Osteoblast (primary cell): ENCODE measurements around the gene NKAIN1. TPM values are rescaled to one million over a fixed set of nuclear protein-coding genes. Genes with fewer than 3 reads are reported as not detected.

Experiments used
- DNase-seq: peaks from one replicate; pipeline ENCODE4 v3.0.0; 2011; ENCODE audit warnings: low spot score, mixed read lengths; ENCODE audit not compliant: insufficient read length; ENCODE audit errors: missing footprints
- H2AFZ ChIP-seq: 2 replicates; pipeline ENCODE4 v1.6.0; 2011; ENCODE audit warnings: mild to moderate bottlenecking, low read length
- H3K27ac ChIP-seq: 2 replicates; pipeline ENCODE4 v1.5.1; 2011; ENCODE audit warnings: mild to moderate bottlenecking, low read depth, low read length, moderate library complexity
- H3K27me3 ChIP-seq: 2 replicates; pipeline ENCODE4 v1.6.0; 2012; ENCODE audit warnings: mild to moderate bottlenecking, control low read depth, inconsistent platforms, low read length, moderate library complexity; ENCODE audit not compliant: insufficient read depth
- H3K36me3 ChIP-seq: 2 replicates; pipeline ENCODE4 v1.5.1; 2011; ENCODE audit warnings: mild to moderate bottlenecking, low read length, control low read depth, moderate library complexity; ENCODE audit not compliant: insufficient read depth
- H3K4me1 ChIP-seq: 2 replicates; pipeline ENCODE4 v1.5.1; 2011; ENCODE audit warnings: mild to moderate bottlenecking, low read length, control low read depth, moderate library complexity; ENCODE audit not compliant: insufficient read depth
- H3K4me2 ChIP-seq: 2 replicates; pipeline ENCODE4 v1.6.0; 2011; ENCODE audit warnings: mild to moderate bottlenecking, low read length; ENCODE audit not compliant: insufficient read depth
- H3K4me3 ChIP-seq: fragments of 200-600 bp; sonication (generic); 3 replicates; pipeline ENCODE4 v1.5.1; 2012; ENCODE audit warnings: mild to moderate bottlenecking, low read length, inconsistent platforms; ENCODE audit not compliant: insufficient read depth
- H3K79me2 ChIP-seq: 2 replicates; pipeline ENCODE4 v1.6.0; 2012; ENCODE audit warnings: mild to moderate bottlenecking, low read length, control low read depth, inconsistent platforms; ENCODE audit not compliant: insufficient read depth
- H3K9me3 ChIP-seq: 2 replicates; pipeline ENCODE4 v1.5.1; 2011; ENCODE audit warnings: low read depth, low read length, control low read depth
- H4K20me1 ChIP-seq: 2 replicates; pipeline ENCODE4 v1.6.0; 2012; ENCODE audit warnings: mild to moderate bottlenecking, low read length, control low read depth; ENCODE audit not compliant: insufficient read depth
- total RNA-seq: library from RNA; depleted of rRNA; stranded (reverse); fragments of >200 nt; gene quantifications from 2 replicates; pipeline ENCODE4 v1.2.3, GENCODE V29; 2012
- TF ChIP-seq, protein P1 (sequence below): IDR thresholded peaks from 2 replicates; pipeline ENCODE4 v1.5.1; 2011; ENCODE audit warnings: mild to moderate bottlenecking, low read depth, low read length, moderate library complexity; ENCODE audit errors: extremely low read depth

The NKAIN1 gene
- total RNA-seq, 1 donor = not detected

DNA sequence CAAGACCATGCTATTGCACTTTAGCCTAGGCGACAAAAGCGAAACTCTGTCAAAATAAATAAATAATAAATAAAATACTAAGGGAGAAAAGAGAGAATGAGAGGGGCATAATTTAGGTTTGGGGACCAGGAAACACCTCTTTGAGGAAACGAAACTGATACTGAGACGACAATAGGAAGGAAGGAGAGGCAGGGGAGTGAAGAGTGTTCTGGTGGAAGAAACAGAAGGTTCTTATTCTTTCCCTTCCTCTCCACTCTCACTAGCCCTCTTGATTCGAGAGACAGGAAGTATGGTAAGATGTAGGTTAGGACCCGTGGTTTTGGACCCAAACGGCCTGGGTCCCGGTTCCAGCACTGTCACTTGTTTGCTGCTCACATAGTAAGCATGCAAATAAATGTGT lies 1.6 kb upstream of the NKAIN1 start:
- Histone ChIP-seq H3K9me3 (no peaks in the 10 kb centered on the region), H2AFZ (no peak overlapping the region), H3K27me3 (peaks cover 51% of the 10 kb centered on the region), H3K4me3 (no peak overlapping the region), H3K27ac (no peak overlapping the region), H3K36me3 (no peaks in the 10 kb centered on the region), H3K79me2 (no peaks in the 10 kb centered on the region), H4K20me1 (no peaks in the 10 kb centered on the region), H3K4me2 (no peak overlapping the region), H3K4me1 (peaks cover 5% of the 10 kb centered on the region)
- TF ChIP-seq, protein P1, sequence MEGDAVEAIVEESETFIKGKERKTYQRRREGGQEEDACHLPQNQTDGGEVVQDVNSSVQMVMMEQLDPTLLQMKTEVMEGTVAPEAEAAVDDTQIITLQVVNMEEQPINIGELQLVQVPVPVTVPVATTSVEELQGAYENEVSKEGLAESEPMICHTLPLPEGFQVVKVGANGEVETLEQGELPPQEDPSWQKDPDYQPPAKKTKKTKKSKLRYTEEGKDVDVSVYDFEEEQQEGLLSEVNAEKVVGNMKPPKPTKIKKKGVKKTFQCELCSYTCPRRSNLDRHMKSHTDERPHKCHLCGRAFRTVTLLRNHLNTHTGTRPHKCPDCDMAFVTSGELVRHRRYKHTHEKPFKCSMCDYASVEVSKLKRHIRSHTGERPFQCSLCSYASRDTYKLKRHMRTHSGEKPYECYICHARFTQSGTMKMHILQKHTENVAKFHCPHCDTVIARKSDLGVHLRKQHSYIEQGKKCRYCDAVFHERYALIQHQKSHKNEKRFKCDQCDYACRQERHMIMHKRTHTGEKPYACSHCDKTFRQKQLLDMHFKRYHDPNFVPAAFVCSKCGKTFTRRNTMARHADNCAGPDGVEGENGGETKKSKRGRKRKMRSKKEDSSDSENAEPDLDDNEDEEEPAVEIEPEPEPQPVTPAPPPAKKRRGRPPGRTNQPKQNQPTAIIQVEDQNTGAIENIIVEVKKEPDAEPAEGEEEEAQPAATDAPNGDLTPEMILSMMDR = no peak
- no peak for DNase-seq

DNA sequence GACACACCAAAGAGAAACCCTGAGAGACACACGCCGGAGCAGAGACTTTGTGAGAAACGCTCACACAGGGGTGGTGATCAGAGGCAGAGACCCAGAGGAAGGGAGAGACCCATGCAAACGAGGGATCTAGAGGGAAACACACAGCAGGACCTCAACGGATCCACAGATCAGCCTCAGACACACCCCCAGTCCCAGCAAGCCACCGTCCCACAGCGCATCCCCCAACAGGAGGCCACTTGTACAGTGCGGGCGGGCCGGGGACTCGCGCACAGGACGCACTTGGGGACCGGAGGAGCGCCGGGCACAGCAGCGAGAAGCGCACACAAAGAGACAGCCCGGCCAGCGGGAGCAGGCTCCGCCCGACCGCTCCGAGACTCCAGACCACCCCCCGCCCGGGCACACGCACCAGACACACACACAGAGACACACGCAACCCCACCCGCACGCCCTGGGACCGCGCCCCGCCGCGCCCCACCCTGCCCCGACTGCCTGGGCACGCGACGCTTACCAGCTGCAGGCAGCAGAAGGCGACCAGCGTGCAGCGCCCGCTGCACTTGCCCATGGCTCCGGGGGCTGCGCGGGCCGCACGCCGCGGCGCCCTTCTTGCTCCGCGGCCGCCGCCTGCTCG lies 587 bp downstream of the NKAIN1 start:
- TF ChIP-seq, protein P1 = no peak
- Histone ChIP-seq H3K79me2 (no peaks in the 10 kb centered on the region), H3K4me2 (peak overlapping the region; percentile 45), H4K20me1 (no peaks in the 10 kb centered on the region), H2AFZ (no peak overlapping the region), H3K4me1 (peaks cover 4% of the 10 kb centered on the region), H3K4me3 (no peak overlapping the region), H3K36me3 (no peaks in the 10 kb centered on the region), H3K27me3 (peaks cover 63% of the 10 kb centered on the region), H3K9me3 (no peaks in the 10 kb centered on the region), H3K27ac (no peak overlapping the region)
- DNase-seq = peak; percentile 85

DNA sequence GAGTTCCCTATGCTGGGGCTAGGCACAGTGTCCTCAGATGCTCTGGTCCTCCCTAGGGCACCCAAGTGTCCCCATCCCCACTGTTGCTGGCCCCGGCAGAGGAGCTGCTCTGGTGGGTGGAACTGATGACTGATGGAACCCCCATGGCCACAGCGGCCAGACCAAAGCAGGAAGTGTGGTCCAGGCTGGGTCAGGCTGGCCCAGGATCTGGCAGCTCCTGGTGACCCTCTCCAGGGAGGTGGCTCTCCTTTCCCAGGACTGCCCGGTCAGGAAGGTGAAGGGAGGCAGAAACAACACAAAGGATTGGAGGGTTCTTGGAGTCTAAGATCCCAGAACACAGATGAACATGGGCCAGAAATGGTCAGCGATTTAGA lies 1.1 kb downstream of the NKAIN1 start:
- H3K4me3 ChIP-seq = no peak overlapping the region
- no peak overlapping the region for H3K27ac ChIP-seq
- H3K9me3 ChIP-seq = no peaks in the 10 kb centered on the region
- H3K4me2 ChIP-seq = peak overlapping the region; percentile 45
- DNase-seq = no peak
- no peaks in the 10 kb centered on the region for H3K79me2 ChIP-seq
- no peaks in the 10 kb centered on the region for H4K20me1 ChIP-seq
- no peaks in the 10 kb centered on the region for H3K36me3 ChIP-seq
- peaks cover 67% of the 10 kb centered on the region for H3K27me3 ChIP-seq
- no peaks in the 10 kb centered on the region for H3K4me1 ChIP-seq
- TF ChIP-seq, protein P1 = no peak
- H2AFZ ChIP-seq = no peak overlapping the region

DNA sequence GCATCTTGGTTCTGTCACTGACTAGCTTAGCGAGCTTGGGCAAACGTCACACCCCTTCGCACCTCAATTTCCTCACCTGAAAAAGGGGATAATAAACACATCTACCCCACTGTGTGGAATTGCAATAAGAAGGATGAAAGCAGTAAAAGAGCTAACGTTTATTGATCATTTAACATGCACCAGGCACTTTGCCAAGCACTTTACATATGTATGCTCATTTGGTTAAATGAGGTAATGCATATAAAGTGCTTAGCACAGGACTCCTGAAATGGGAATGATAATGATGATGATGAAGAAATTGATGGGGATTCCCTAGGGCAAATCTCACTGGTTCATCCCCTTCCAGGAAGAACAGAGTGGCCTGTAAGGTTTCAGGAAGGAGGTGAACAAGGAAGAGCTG lies 4.8 kb downstream of the NKAIN1 start:
- peaks cover 54% of the 10 kb centered on the region for H3K27me3 ChIP-seq
- H3K4me3 ChIP-seq = no peak overlapping the region
- no peaks in the 10 kb centered on the region for H4K20me1 ChIP-seq
- no peaks in the 10 kb centered on the region for H3K79me2 ChIP-seq
- H3K27ac ChIP-seq = no peak overlapping the region
- no peaks in the 10 kb centered on the region for H3K9me3 ChIP-seq
- no peak for DNase-seq
- TF ChIP-seq, protein P1 = no peak
- no peaks in the 10 kb centered on the region for H3K4me1 ChIP-seq
- H2AFZ ChIP-seq = no peak overlapping the region
- no peaks in the 10 kb centered on the region for H3K36me3 ChIP-seq
- no peak overlapping the region for H3K4me2 ChIP-seq
